Nephron (organoid): Measurements from ENCODE around the gene MLYCD.
"Not testable (repeated sequence)": the region's sequence is repeated elsewhere in the genome, so short reads cannot be mapped to it uniquely, and the experiment has no call there.

Experiments
- H3K27ac Mint-ChIP-seq, 3 experiments: 2 replicates each; pipeline ENCODE4 v1.8.0; 2020; ENCODE audit warnings: mixed read lengths in 3 of 3, mild to moderate bottlenecking in 2 of 3, moderate library complexity in 1 of 3
- H3K27me3 Mint-ChIP-seq: 2 replicates; pipeline ENCODE4 v1.8.0; 2021; ENCODE audit warnings: low read depth, mild to moderate bottlenecking, moderate library complexity, mixed read lengths
- H3K36me3 Mint-ChIP-seq: 2 replicates; pipeline ENCODE4 v1.8.0; 2020; ENCODE audit warnings: low read depth, mixed read lengths
- H3K4me1 Mint-ChIP-seq: 2 replicates; pipeline ENCODE4 v1.8.0; 2020; ENCODE audit warnings: mixed read lengths
- H3K4me3 Mint-ChIP-seq, 3 experiments: 2 replicates each; pipeline ENCODE4 v1.8.0; 2020; ENCODE audit warnings: mild to moderate bottlenecking in 3 of 3, mixed read lengths in 3 of 3, moderate library complexity in 2 of 3
- H3K9me3 Mint-ChIP-seq: 2 replicates; pipeline ENCODE4 v1.8.0; 2020; ENCODE audit warnings: mixed read lengths
- TF ChIP-seq, protein P1 (sequence below), 3 experiments: fragments of 200-600 bp; sonication (generic); IDR thresholded peaks; one replicate each; pipeline ENCODE4 v1.5.0; 2021; ENCODE audit warnings: antibody characterized with exemption in 3 of 3; ENCODE audit not compliant: unreplicated experiment in 3 of 3

Gene MLYCD

DNA sequence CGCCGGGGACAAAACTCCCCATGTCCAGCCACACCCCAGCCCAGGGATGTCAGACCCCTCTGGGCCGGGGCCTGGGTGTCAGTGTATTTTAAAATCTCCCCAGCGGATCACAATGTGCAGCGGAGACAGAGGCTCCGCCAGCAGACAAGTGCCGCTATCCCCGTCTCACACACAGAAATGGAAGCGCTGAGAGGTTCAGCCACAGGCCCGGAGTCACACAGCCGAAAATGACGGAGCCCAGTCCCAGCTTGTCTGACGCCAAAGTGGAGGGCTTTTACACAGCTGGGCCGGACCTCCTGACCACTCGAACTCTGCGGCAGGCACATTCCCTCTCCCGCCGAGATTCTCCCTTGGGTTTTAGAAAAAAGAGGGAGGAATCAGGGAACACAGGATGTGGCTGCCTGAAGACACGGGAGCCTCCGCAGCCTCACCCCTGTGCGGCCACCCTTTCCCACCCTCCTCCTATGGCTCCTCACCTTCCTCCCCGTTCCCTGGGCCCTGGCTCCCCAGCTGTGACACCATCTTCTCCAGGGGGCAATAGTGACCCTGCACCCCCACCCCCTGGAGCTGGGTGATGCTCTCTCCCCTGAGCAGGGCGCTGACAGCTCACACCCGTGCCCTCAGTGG lies 47.4 kb downstream of the MLYCD start:
- TF ChIP-seq, protein P1, sequence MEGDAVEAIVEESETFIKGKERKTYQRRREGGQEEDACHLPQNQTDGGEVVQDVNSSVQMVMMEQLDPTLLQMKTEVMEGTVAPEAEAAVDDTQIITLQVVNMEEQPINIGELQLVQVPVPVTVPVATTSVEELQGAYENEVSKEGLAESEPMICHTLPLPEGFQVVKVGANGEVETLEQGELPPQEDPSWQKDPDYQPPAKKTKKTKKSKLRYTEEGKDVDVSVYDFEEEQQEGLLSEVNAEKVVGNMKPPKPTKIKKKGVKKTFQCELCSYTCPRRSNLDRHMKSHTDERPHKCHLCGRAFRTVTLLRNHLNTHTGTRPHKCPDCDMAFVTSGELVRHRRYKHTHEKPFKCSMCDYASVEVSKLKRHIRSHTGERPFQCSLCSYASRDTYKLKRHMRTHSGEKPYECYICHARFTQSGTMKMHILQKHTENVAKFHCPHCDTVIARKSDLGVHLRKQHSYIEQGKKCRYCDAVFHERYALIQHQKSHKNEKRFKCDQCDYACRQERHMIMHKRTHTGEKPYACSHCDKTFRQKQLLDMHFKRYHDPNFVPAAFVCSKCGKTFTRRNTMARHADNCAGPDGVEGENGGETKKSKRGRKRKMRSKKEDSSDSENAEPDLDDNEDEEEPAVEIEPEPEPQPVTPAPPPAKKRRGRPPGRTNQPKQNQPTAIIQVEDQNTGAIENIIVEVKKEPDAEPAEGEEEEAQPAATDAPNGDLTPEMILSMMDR (IDR thresholded peaks at IDR 0.05; ENCODE audit: unreplicated experiment in 3 of 3): no peak
- no peaks in the 10 kb centered on the region for H3K36me3 Mint-ChIP-seq
- no peak overlapping the region for H3K27ac Mint-ChIP-seq
- no peaks in the 10 kb centered on the region for H3K9me3 Mint-ChIP-seq
- H3K4me3 Mint-ChIP-seq: no peak overlapping the region
- peaks cover 6% of the 10 kb centered on the region for H3K27me3 Mint-ChIP-seq
- no peaks in the 10 kb centered on the region for H3K4me1 Mint-ChIP-seq

DNA sequence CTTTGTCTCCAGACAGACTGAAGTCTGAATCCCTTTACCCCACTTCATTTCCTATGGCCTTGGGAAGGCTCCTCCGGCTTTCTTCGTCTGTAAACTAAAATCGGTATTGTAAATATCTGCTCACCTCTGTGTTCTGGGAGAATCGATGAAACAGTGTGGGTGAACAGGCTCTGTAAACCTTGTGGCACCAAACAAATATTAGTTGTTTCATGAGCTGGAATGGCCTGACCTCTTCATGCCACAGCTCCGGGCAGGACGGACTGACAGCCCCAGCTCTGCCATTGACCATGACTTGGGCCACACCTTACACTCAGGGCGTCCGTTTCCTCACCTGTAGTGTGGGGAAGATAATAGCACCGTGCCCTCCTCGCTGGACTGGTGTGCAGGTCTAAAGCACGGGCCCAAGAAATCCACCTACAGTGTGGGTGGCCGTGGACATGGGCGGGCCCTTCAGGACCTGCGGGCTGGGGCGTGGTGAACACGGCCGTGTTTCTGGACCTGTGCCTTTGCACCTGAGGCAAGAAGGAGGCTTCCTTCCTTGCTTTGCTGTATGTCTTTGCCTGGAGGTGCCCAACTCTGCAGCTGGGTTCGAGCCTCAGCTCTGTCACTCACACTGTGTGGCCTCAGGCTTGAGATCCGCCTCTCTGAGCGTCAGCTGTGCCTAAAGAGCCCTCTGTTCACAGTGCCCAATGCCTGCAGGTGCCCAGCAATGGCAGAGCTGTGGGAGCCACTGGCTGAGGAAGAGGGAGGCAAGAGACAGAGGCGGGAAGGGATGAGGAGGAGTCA lies 48.1 kb downstream of the MLYCD start:
- Mint-ChIP-seq H3K27me3 (peaks cover 6% of the 10 kb centered on the region), H3K9me3 (no peaks in the 10 kb centered on the region), H3K36me3 (no peaks in the 10 kb centered on the region), H3K27ac (no peak overlapping the region), H3K4me1 (no peaks in the 10 kb centered on the region), H3K4me3 (no peak overlapping the region)
- TF ChIP-seq, protein P1 (IDR thresholded peaks at IDR 0.05; ENCODE audit: unreplicated experiment in 3 of 3): no peak

DNA sequence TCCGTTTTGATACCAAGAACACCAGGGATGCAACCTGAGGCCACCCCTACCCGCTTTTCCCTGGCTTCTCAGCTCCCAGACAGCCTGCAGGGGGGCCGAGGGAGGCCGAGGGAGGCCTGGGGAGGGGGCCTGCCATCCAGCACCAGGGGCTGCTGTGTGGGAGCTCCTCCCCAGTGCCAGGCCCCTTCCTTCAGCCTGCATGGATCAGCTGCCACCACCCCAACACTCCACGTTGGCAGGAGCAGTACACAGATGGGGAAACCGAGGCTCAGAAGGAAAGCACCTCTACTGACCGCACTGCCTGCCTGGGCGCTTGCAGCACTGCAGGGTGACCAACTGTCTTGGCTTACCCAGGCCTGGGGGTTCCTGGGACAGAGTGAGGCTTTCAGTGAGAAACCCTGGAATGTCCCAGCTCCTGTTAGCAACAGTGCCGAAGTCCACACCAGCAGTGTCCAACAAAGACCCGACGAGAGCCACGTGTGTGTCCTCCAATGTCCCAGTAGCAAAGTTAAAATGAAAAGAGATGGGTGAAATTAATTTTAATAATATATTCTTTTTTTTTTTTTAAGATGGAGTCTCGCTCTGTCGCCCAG lies 48.8 kb downstream of the MLYCD start:
- Mint-ChIP-seq H3K27me3 (peaks cover 9% of the 10 kb centered on the region), H3K4me3 (no peak overlapping the region), H3K27ac (no peak overlapping the region), H3K4me1 (no peaks in the 10 kb centered on the region), H3K9me3 (no peaks in the 10 kb centered on the region), H3K36me3 (no peaks in the 10 kb centered on the region)
- TF ChIP-seq, protein P1 (IDR thresholded peaks at IDR 0.05; ENCODE audit: unreplicated experiment in 3 of 3): no peak

DNA sequence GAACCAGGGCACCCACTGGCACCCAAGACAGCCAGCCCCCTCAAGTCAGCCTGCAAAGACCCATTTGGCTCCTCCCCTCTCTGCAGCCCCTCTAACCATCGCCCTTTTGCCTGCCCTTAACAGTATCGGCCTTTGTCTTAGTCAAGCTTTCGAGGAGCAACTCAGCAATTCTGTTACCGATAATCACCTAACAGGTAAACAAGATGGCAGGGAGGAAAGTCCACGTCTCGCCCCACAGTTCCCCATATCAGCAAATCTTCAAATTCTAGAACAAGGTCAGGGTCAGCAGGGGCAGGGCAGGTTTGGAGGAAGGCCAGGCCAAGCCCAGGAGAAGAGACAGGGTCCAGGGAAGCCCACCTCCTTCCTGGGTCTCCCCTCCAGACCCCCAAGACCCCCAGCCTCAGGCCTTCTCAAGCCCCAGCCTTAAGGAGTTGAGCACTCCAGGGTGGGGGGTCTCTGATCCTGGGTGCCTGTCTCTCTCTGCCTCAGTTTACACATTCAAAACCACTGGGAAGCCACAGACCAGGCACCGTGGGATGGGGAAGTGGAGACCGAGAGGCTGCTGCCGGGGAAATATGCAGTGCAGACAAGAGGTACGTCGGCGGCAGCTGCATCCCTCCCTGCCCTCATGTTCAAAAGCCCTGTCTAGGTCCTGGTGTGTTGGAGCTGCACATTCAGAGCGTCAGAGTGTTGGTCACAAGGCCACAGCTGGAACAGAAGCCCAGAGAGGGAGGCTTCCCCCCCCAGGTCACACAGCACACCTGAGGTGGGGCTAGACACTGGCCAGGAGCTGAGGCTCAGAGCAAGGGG lies 50.2 kb downstream of the MLYCD start:
- Mint-ChIP-seq H3K27ac (no peak overlapping the region), H3K4me1 (peaks cover 8% of the 10 kb centered on the region), H3K9me3 (no peaks in the 10 kb centered on the region), H3K27me3 (peaks cover 7% of the 10 kb centered on the region), H3K4me3 (no peak overlapping the region), H3K36me3 (no peaks in the 10 kb centered on the region)
- TF ChIP-seq, protein P1 (IDR thresholded peaks at IDR 0.05; ENCODE audit: unreplicated experiment in 3 of 3): no peak

DNA sequence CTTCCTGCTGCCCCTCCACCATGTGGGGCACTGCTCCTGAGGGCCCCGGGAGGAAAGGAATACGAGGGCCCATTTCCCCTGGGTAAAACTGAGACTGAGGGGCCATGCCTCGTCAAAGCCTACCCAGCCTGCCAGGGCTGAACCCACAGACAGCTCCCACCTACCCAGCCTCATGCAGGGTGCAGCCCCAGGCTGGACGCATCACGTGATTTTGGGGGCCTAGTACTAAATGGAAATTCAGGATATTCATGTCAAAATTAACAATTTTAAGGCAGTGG lies 50.7 kb downstream of the MLYCD start:
- Mint-ChIP-seq H3K4me3 (no peak overlapping the region), H3K9me3 (no peaks in the 10 kb centered on the region), H3K27me3 (peaks cover 7% of the 10 kb centered on the region), H3K27ac (no peak overlapping the region), H3K36me3 (no peaks in the 10 kb centered on the region), H3K4me1 (peaks cover 12% of the 10 kb centered on the region)
- TF ChIP-seq, protein P1 (IDR thresholded peaks at IDR 0.05; ENCODE audit: unreplicated experiment in 3 of 3): no peak

DNA sequence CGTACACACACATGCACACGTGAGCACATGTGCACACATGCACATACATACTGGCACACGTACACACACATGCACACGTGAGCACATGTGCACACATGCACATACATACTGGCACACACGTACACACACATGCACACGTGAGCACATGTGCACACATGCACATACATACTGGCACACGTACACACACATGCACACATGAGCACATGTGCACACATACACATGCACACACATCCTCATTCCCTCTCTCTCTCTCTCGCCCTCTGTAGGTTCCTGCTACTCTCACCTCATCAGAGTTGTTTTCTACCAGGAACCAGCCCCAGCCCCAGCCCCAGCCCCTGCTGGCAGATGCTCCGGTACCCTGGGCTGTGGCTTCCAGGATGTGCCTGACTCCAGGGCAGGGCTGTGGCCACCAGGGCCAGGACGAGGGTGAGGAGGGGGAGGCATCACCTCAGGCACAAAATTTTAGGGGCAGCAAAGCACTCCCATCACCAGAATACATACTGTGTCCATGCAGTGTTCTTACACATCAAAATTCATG lies 52.0 kb downstream of the MLYCD start:
- not testable (repeated sequence) for H3K4me3 Mint-ChIP-seq, H3K27ac Mint-ChIP-seq, H3K36me3 Mint-ChIP-seq, H3K9me3 Mint-ChIP-seq
- Mint-ChIP-seq H3K4me1 (peaks cover 12% of the 10 kb centered on the region), H3K27me3 (peaks cover 11% of the 10 kb centered on the region)
